ENCODE data around the gene RIMS3. TPM values are rescaled to one million over a fixed set of nuclear protein-coding genes. Genes with fewer than 3 reads are reported as not detected.

Gene RIMS3
- total RNA-seq, 1 experiment from 2014 or later = 13.7 TPM

DNA sequence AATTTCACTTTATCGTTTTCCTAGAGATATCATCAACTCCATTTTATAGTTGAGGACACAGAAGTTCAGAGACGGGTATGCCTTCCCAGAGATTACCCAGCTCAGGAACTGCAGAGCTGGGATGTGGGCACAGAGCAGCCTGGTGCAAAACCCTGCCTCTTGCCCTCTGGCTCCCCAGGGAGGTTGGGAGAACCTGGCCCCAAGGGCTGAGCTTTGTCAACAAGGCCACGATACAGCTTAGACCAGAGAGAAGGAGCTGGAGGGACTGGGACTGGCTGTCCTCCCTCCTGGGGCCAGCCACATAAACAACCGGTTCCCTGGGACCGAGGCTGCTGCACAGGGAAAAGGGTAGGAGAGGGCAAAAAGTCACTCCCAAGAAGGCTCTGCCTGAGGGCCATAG lies 3.8 kb downstream of the RIMS3 start:
- no peak overlapping the region for H3K14ac ChIP-seq (ENCODE audit: insufficient read depth, low read length)
- H2BK15ac ChIP-seq (ENCODE audit: low read depth, low read length) = no peak overlapping the region
- H3K4me2 ChIP-seq (ENCODE audit: insufficient read depth, insufficient read length, low read length) = no peak overlapping the region
- no peak overlapping the region for H3K27ac Mint-ChIP-seq
- TF ChIP-seq, protein P1, sequence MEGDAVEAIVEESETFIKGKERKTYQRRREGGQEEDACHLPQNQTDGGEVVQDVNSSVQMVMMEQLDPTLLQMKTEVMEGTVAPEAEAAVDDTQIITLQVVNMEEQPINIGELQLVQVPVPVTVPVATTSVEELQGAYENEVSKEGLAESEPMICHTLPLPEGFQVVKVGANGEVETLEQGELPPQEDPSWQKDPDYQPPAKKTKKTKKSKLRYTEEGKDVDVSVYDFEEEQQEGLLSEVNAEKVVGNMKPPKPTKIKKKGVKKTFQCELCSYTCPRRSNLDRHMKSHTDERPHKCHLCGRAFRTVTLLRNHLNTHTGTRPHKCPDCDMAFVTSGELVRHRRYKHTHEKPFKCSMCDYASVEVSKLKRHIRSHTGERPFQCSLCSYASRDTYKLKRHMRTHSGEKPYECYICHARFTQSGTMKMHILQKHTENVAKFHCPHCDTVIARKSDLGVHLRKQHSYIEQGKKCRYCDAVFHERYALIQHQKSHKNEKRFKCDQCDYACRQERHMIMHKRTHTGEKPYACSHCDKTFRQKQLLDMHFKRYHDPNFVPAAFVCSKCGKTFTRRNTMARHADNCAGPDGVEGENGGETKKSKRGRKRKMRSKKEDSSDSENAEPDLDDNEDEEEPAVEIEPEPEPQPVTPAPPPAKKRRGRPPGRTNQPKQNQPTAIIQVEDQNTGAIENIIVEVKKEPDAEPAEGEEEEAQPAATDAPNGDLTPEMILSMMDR (conservative IDR thresholded peaks at IDR 0.05) = no peak
- no peak overlapping the region for H3K23ac ChIP-seq (ENCODE audit: insufficient read length, low read depth, low read length)
- no peak overlapping the region for H3K18ac ChIP-seq (ENCODE audit: insufficient read length, low read depth, low read length)
- H2BK5ac ChIP-seq (ENCODE audit: insufficient read length, low read length) = no peak overlapping the region
- peaks cover 2% of the 10 kb centered on the region; the same call in 1 of the 2 replicates for H3K27me3 Mint-ChIP-seq (ENCODE audit: low read depth)
- no peaks in the 10 kb centered on the region for H3K27me3 ChIP-seq (ENCODE audit: insufficient read depth, low read length)
- H3K4me3 Mint-ChIP-seq = no peak overlapping the region; a peak in 1 of 5 replicates
- no peaks in the 10 kb centered on the region for H3K36me3 Mint-ChIP-seq (ENCODE audit: insufficient read depth in 1 of 3, low read depth in 3 of 3)
- peaks cover 20 to 39% of the 10 kb centered on the region in 2 experiments for H3K4me1 Mint-ChIP-seq
- no peaks in the 10 kb centered on the region for H3K9me3 ChIP-seq (ENCODE audit: control insufficient read depth, low read depth, low read length)
- no peak overlapping the region for H2BK12ac ChIP-seq (ENCODE audit: insufficient read length, low read depth, low read length)
- H4K5ac ChIP-seq (ENCODE audit: insufficient read length, low read depth, low read length) = no peak overlapping the region
- H3K4me1 ChIP-seq (ENCODE audit: insufficient read depth, low read length) = peaks cover 5% of the 10 kb centered on the region; the same call in 1 of the 2 replicates
- H2AK5ac ChIP-seq (ENCODE audit: insufficient read length, low read length) = no peak overlapping the region
- H2BK120ac ChIP-seq (ENCODE audit: low read depth, low read length, poor library complexity, severe bottlenecking) = no peak overlapping the region
- H2AFZ ChIP-seq (ENCODE audit: low read length) = no peak overlapping the region
- no peaks in the 10 kb centered on the region for H3K23me2 ChIP-seq (ENCODE audit: insufficient read length, low read depth, low read length, poor library complexity, severe bottlenecking)
- DNase-seq = no peak
- no peaks in the 10 kb centered on the region for H3K79me2 ChIP-seq (ENCODE audit: insufficient read depth, low read length)
- H3T11ph ChIP-seq (ENCODE audit: low read length) = no peak overlapping the region
- H3K79me1 ChIP-seq (ENCODE audit: insufficient read depth, low read depth, low read length, poor library complexity, severe bottlenecking) = no peaks in the 10 kb centered on the region
- H4K91ac ChIP-seq (ENCODE audit: insufficient read length, low read depth, low read length) = no peak overlapping the region
- no peak overlapping the region for H2BK20ac ChIP-seq (ENCODE audit: low read depth, low read length, poor library complexity, severe bottlenecking)
- no peaks in the 10 kb centered on the region for H4K20me1 ChIP-seq (ENCODE audit: control insufficient read depth, insufficient read depth, insufficient read length)
- no peak overlapping the region for H3K27ac ChIP-seq (ENCODE audit: insufficient read length, low read depth, low read length)
- no peak overlapping the region for H4K8ac ChIP-seq (replicated peaks; ENCODE audit: insufficient read length, low read depth, low read length)
- WGBS (ENCODE audit: extremely low coverage, insufficient read length, low lambda C conversion rate) = no CpG with 5 or more reads among the region's 5 CpGs
- H3K56ac ChIP-seq (ENCODE audit: insufficient read length, low read depth, low read length) = no peak overlapping the region
- H3K9ac ChIP-seq (ENCODE audit: extremely low read depth, insufficient read length, low read length) = no peak overlapping the region
- no peak overlapping the region for H3K4ac ChIP-seq (ENCODE audit: low read depth, low read length)
- H3K9me3 Mint-ChIP-seq = no peaks in the 10 kb centered on the region
